22Rv1 (cell line): ENCODE results near the gene NOSTRIN.

Source experiments
- H3K27ac ChIP-seq: fragments of 450-650 bp; 2 replicates; pipeline ENCODE4 v1.5.1; 2017
- CTCF ChIP-seq: fragments of 450-650 bp; IDR thresholded peaks from 2 replicates; pipeline ENCODE4 v1.5.1; 2017; ENCODE audit warnings: mild to moderate bottlenecking
- ZFX ChIP-seq: fragments of 450-650 bp; IDR thresholded peaks from 2 replicates; pipeline ENCODE4 v1.6.1; 2017; ENCODE audit warnings: antibody characterized with exemption, borderline replicate concordance

Gene NOSTRIN

GRCh38 chr2:168821577-168821976, 19.1 kb downstream of the NOSTRIN start:
- H3K27ac ChIP-seq = no peak overlapping the region
- TF ChIP-seq ZFX = no peak
- no peak for TF ChIP-seq CTCF

GRCh38 chr2:168821992-168822391, 19.6 kb downstream of the NOSTRIN start:
- no peak for TF ChIP-seq ZFX
- no peak for TF ChIP-seq CTCF
- no peak overlapping the region for H3K27ac ChIP-seq

- no peak for TF ChIP-seq CTCF
- TF ChIP-seq ZFX = no peak
- H3K27ac ChIP-seq = no peak overlapping the region
Measured at GRCh38 chr2:168825126-168825525, 22.7 kb downstream of the NOSTRIN start.

GRCh38 chr2:168830958-168831357, 28.5 kb downstream of the NOSTRIN start:
- H3K27ac ChIP-seq = no peak overlapping the region
- TF ChIP-seq ZFX (no peak), CTCF (no peak)

GRCh38 chr2:168831662-168832061, 29.2 kb downstream of the NOSTRIN start:
- no peak overlapping the region for H3K27ac ChIP-seq
- TF ChIP-seq ZFX = no peak
- TF ChIP-seq CTCF = no peak

GRCh38 chr2:168835969-168836368, 33.5 kb downstream of the NOSTRIN start:
- H3K27ac ChIP-seq = no peak overlapping the region
- TF ChIP-seq CTCF = no peak
- no peak for TF ChIP-seq ZFX

GRCh38 chr2:168841445-168841844, 39.0 kb downstream of the NOSTRIN start:
- TF ChIP-seq CTCF (no peak), ZFX (no peak)
- no peak overlapping the region for H3K27ac ChIP-seq
